HUDEP-2 (cell line): ENCODE results near the gene PLXNA4.

Experiments
- DNase-seq, 76 experiments: peaks; one replicate each; lab custom pipeline; 2025; ENCODE audit not compliant: unreplicated experiment in 76 of 76; lab: John Stamatoyannopoulos, UW

Gene PLXNA4

GRCh38 chr7:132251327-132251659 lies 325.0 kb downstream of the PLXNA4 start:
- no peak for DNase-seq

GRCh38 chr7:132250480-132251326 lies 325.6 kb downstream of the PLXNA4 start:
- DNase-seq = no peak

GRCh38 chr7:132249256-132249971 lies 326.9 kb downstream of the PLXNA4 start:
- no peak for DNase-seq

- no peak for DNase-seq
Observed at GRCh38 chr7:132248841-132249240, 327.4 kb downstream of the PLXNA4 start.

GRCh38 chr7:132247995-132248618 lies 328.2 kb downstream of the PLXNA4 start:
- DNase-seq = no peak

- DNase-seq = no peak
Observed at GRCh38 chr7:132246591-132246990, 329.7 kb downstream of the PLXNA4 start.

- no peak for DNase-seq
Observed at GRCh38 chr7:132245539-132245938, 330.7 kb downstream of the PLXNA4 start.

GRCh38 chr7:132244903-132245480 lies 331.3 kb downstream of the PLXNA4 start:
- no peak for DNase-seq

- no peak for DNase-seq
Observed at GRCh38 chr7:132243463-132243862, 332.8 kb downstream of the PLXNA4 start.

GRCh38 chr7:132243051-132243450 lies 333.2 kb downstream of the PLXNA4 start:
- DNase-seq = no peak

GRCh38 chr7:132242192-132242812 lies 334.0 kb downstream of the PLXNA4 start:
- no peak for DNase-seq

- no peak for DNase-seq
Observed at GRCh38 chr7:132240821-132241422, 335.3 kb downstream of the PLXNA4 start.

- DNase-seq = no peak
Observed at GRCh38 chr7:132240262-132240661, 336.0 kb downstream of the PLXNA4 start.

- no peak for DNase-seq
Observed at GRCh38 chr7:132239422-132239994, 336.8 kb downstream of the PLXNA4 start.

- no peak for DNase-seq
Observed at GRCh38 chr7:132234711-132235110, 341.6 kb downstream of the PLXNA4 start.

GRCh38 chr7:132232406-132232805 lies 343.9 kb downstream of the PLXNA4 start:
- DNase-seq = no peak

- no peak for DNase-seq
Observed at GRCh38 chr7:132230462-132230861, 345.8 kb downstream of the PLXNA4 start.

- DNase-seq = no peak
Observed at GRCh38 chr7:132228240-132228639, 348.0 kb downstream of the PLXNA4 start.

- no peak for DNase-seq
Observed at GRCh38 chr7:132226957-132227290, 349.3 kb downstream of the PLXNA4 start.
